Activated T-helper 9 cell treated with anti-CD3 and anti-CD28 coated beads, Interleukin-2, amount 50 U/mL, for 16 hours (primary cell): ENCODE measurements around the gene PCGF3.
"Not testable (repeated sequence)": the region's sequence is repeated elsewhere in the genome, so short reads cannot be mapped to it uniquely, and the experiment has no call there.

Experiments used
- DNase-seq: peaks from one replicate; pipeline ENCODE4 v3.0.0-alpha.2; 2020; ENCODE audit warnings: low read depth

PCGF3 gene

GRCh38 chr4:704198-704891 is 1.3 kb upstream of the PCGF3 start:
- no peak for DNase-seq

GRCh38 chr4:704971-705277 is 708 bp upstream of the PCGF3 start:
- DNase-seq: no peak

GRCh38 chr4:706083-706633 is 526 bp downstream of the PCGF3 start:
- DNase-seq: not testable (repeated sequence)

GRCh38 chr4:706834-707598 is 1.4 kb downstream of the PCGF3 start:
- DNase-seq: no peak

GRCh38 chr4:707929-708630 is 2.4 kb downstream of the PCGF3 start:
- no peak for DNase-seq

GRCh38 chr4:708631-708933 is 3.0 kb downstream of the PCGF3 start:
- no peak for DNase-seq

- no peak for DNase-seq
These were observed 3.7 kb downstream of the PCGF3 start for GRCh38 chr4:709348-709747.

GRCh38 chr4:710116-710515 is 4.5 kb downstream of the PCGF3 start:
- DNase-seq: no peak

- DNase-seq: no peak
These were observed 5.3 kb downstream of the PCGF3 start for GRCh38 chr4:710916-711315.

GRCh38 chr4:712093-712492 is 6.5 kb downstream of the PCGF3 start:
- DNase-seq: no peak

GRCh38 chr4:712916-713632 is 7.4 kb downstream of the PCGF3 start:
- no peak for DNase-seq

GRCh38 chr4:714087-714486 is 8.5 kb downstream of the PCGF3 start:
- no peak for DNase-seq

GRCh38 chr4:717601-718320 is 12.1 kb downstream of the PCGF3 start:
- DNase-seq: no peak

GRCh38 chr4:718460-718859 is 12.8 kb downstream of the PCGF3 start:
- no peak for DNase-seq

- no peak for DNase-seq
These were observed 14.7 kb downstream of the PCGF3 start for GRCh38 chr4:720111-720860.

GRCh38 chr4:721261-722168 is 15.9 kb downstream of the PCGF3 start:
- no peak for DNase-seq

- no peak for DNase-seq
These were observed 16.6 kb downstream of the PCGF3 start for GRCh38 chr4:722169-722725.

- DNase-seq: no peak
These were observed 17.3 kb downstream of the PCGF3 start for GRCh38 chr4:722851-723360.

GRCh38 chr4:723751-724530 is 18.3 kb downstream of the PCGF3 start:
- no peak for DNase-seq
